Nephron progenitor cell (in vitro differentiated cells): Measurements from ENCODE around the gene MPND.

ENCODE experiments used
- DNase-seq: peaks from one replicate; pipeline ENCODE4 v3.0.0; 2021
- H3K27ac Mint-ChIP-seq: 2 replicates; pipeline ENCODE4 v1.8.0; 2021; ENCODE audit warnings: mild to moderate bottlenecking, moderate library complexity, mixed read lengths
- H3K27me3 Mint-ChIP-seq: 2 replicates; pipeline ENCODE4 v1.8.0; 2021; ENCODE audit warnings: mild to moderate bottlenecking, low read depth, mixed read lengths; ENCODE audit not compliant: poor library complexity
- H3K36me3 Mint-ChIP-seq: 2 replicates; pipeline ENCODE4 v1.8.0; 2021; ENCODE audit warnings: low read depth, mixed read lengths
- H3K4me1 Mint-ChIP-seq: 2 replicates; pipeline ENCODE4 v1.8.0; 2021; ENCODE audit warnings: mixed read lengths
- H3K4me3 Mint-ChIP-seq: 2 replicates; pipeline ENCODE4 v1.8.0; 2021; ENCODE audit warnings: mild to moderate bottlenecking, moderate library complexity, mixed read lengths
- H3K9me3 Mint-ChIP-seq: 2 replicates; pipeline ENCODE4 v1.8.0; 2021; ENCODE audit warnings: mild to moderate bottlenecking, moderate library complexity, mixed read lengths
- CTCF ChIP-seq: fragments of 200-600 bp; sonication (generic); IDR thresholded peaks from 2 replicates; pipeline ENCODE4 v1.5.0; 2021; ENCODE audit warnings: antibody characterized with exemption

Gene MPND

GRCh38 chr19:4366666-4367335, 23.4 kb downstream of the MPND start:
- Mint-ChIP-seq H3K4me1 (peaks cover 46% of the 10 kb centered on the region), H3K27ac (peak overlapping the region; percentile 90), H3K27me3 (no peaks in the 10 kb centered on the region), H3K36me3 (no peaks in the 10 kb centered on the region), H3K4me3 (no peak overlapping the region), H3K9me3 (no peaks in the 10 kb centered on the region)
- no peak for DNase-seq
- TF ChIP-seq CTCF, result no peak

DNA sequence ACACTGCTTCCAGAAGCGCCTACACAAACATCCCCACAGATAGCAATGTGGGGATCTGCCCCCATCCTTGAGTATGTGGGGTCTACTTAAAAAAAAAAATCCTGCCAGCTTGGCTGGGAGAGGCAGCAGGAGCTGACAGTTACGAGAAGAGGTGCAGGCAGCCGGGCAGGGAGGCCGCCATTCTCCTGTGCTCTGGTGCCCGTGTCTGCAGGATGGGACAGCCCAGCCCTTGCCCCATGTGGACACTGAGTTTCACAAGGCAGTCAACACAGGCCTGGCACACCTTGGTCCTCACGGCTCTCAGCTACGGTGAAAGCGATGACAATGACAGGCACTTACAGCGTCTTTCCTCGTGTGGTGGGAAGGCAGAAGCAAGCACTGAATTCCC, 24.0 kb downstream of the MPND start:
- Mint-ChIP-seq H3K27ac (peak overlapping the region; percentile 90), H3K4me1 (peaks cover 46% of the 10 kb centered on the region), H3K9me3 (no peaks in the 10 kb centered on the region), H3K27me3 (no peaks in the 10 kb centered on the region), H3K4me3 (no peak overlapping the region), H3K36me3 (no peaks in the 10 kb centered on the region)
- no peak for TF ChIP-seq CTCF
- no peak for DNase-seq

- peak overlapping the region; percentile 86 for H3K27ac Mint-ChIP-seq
These were observed 24.4 kb downstream of the MPND start for GRCh38 chr19:4367781-4368127.

DNA sequence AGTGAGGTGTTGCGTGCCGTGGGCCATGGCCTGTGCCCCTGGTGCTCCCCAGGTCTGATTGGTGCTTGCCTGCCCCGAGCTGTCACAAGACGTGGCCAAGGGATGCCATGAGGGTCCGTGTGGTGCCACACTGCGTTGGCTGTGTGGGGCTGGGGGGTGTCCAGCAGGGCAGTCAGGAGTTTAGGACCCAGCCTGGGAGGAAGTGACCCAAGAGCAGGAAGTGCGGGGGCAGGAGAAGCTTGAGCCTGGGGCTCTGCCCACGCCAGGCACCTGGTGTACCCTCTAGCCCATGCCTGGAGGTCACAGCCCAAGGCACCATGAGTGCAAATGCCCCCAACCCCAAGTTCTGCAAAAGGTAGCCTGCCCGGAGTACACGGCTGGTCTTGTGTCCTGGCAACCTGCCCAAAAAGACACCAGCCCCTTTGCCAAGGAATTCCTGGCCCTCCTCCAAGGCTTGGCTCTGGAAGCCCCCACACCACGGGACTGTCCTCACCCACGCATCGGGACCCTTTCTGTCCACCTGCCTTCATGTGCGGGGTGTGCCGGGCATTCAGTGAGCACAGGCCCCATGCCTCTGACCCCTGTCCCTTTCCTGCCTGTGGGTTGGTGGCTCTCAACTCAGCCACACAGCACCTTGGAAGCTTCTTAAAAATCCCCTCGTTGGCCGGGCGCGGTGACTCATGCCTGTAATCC, 24.9 kb downstream of the MPND start:
- TF ChIP-seq CTCF, result no peak
- peaks cover 50% of the 10 kb centered on the region for H3K4me1 Mint-ChIP-seq
- H3K9me3 Mint-ChIP-seq, result no peaks in the 10 kb centered on the region
- no peaks in the 10 kb centered on the region for H3K36me3 Mint-ChIP-seq
- peak overlapping the region; percentile 96 for H3K27ac Mint-ChIP-seq
- H3K27me3 Mint-ChIP-seq, result no peaks in the 10 kb centered on the region
- no peak for DNase-seq
- H3K4me3 Mint-ChIP-seq, result no peak overlapping the region

More at GRCh38 chr19:4367781-4368127, 24.4 kb downstream of the MPND start:
- Mint-ChIP-seq H3K4me1 (peaks cover 50% of the 10 kb centered on the region), H3K9me3 (no peaks in the 10 kb centered on the region), H3K4me3 (no peak overlapping the region), H3K36me3 (no peaks in the 10 kb centered on the region), H3K27me3 (no peaks in the 10 kb centered on the region)
- no peak for TF ChIP-seq CTCF
- DNase-seq, result no peak

GRCh38 chr19:4369109-4369887, 25.9 kb downstream of the MPND start:
- peak; percentile 53 for DNase-seq
- H3K27ac Mint-ChIP-seq, result peak overlapping the region; percentile 96
- peaks cover 56% of the 10 kb centered on the region for H3K4me1 Mint-ChIP-seq
- H3K9me3 Mint-ChIP-seq, result no peaks in the 10 kb centered on the region
- H3K27me3 Mint-ChIP-seq, result no peaks in the 10 kb centered on the region
- H3K36me3 Mint-ChIP-seq, result no peaks in the 10 kb centered on the region
- H3K4me3 Mint-ChIP-seq, result peak overlapping the region; percentile 23
- no peak for TF ChIP-seq CTCF
